D721Med (cell line): ENCODE data around the gene EEF1AKMT1.
"Not testable (repeated sequence)": the region's sequence is repeated elsewhere in the genome, so short reads cannot be mapped to it uniquely, and the experiment has no call there.

ENCODE experiments used
- DNase-seq: peaks from one replicate; pipeline ENCODE4 v3.0.0; 2011; ENCODE audit warnings: low spot score; ENCODE audit not compliant: insufficient read length
- FAIRE-seq: peaks from 2 replicates; lab custom pipeline; 2011; peaks lifted over from hg19 to GRCh38; lab: Jason Lieb, UNC
- CTCF ChIP-seq: IDR thresholded peaks from 2 replicates; pipeline ENCODE4 v1.5.1; 2012; ENCODE audit warnings: mild to moderate bottlenecking, control low read depth; ENCODE audit not compliant: insufficient read depth; ENCODE audit errors: missing control alignments

Gene EEF1AKMT1

GRCh38 chr13:20767309-20767943 lies 6.3 kb downstream of the EEF1AKMT1 start:
- DNase-seq = no peak
- TF ChIP-seq CTCF = no peak
- no peak for FAIRE-seq

- DNase-seq = no peak
- no peak for TF ChIP-seq CTCF
- no peak for FAIRE-seq
Observed at GRCh38 chr13:20760872-20761271, 12.9 kb downstream of the EEF1AKMT1 start.

GRCh38 chr13:20754009-20754408 lies 19.8 kb downstream of the EEF1AKMT1 start:
- no peak for TF ChIP-seq CTCF

GRCh38 chr13:20749377-20749776 lies 24.4 kb downstream of the EEF1AKMT1 start:
- DNase-seq = no peak
- TF ChIP-seq CTCF = no peak
- FAIRE-seq = no peak

More at GRCh38 chr13:20754009-20754408, 19.8 kb downstream of the EEF1AKMT1 start:
- FAIRE-seq (no peak), DNase-seq (no peak)

GRCh38 chr13:20743830-20744404 lies 29.8 kb downstream of the EEF1AKMT1 start:
- FAIRE-seq, DNase-seq: not testable (repeated sequence)

GRCh38 chr13:20740021-20740420 lies 33.7 kb downstream of the EEF1AKMT1 start:
- FAIRE-seq (no peak), DNase-seq (no peak)
- no peak for TF ChIP-seq CTCF

DNA sequence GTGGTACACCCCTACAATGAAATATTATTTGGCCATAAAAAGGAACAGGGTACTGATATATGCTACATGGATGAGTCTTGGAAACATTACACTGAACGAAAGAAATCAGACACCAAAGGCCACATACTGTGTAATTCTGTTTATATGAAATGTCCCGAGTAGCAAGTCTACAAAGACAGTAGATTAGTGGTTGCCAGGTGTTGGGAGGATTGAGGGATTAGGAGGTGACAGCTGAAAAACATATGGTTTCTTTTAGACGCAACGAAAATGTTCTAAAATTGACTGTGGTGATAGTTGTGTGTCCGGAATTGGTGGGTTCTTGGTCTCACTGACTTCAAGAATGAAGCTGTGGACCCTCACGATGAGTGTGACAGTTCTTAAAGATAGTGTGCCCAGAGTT lies 35.1 kb downstream of the EEF1AKMT1 start:
- FAIRE-seq = peak; percentile 32
- no peak for DNase-seq
- TF ChIP-seq CTCF = no peak
